ENCODE results near the gene PHB1.
"Not testable (repeated sequence)": the region's sequence is repeated elsewhere in the genome, so short reads cannot be mapped to it uniquely, and the experiment has no call there.

PHB1 gene

DNA sequence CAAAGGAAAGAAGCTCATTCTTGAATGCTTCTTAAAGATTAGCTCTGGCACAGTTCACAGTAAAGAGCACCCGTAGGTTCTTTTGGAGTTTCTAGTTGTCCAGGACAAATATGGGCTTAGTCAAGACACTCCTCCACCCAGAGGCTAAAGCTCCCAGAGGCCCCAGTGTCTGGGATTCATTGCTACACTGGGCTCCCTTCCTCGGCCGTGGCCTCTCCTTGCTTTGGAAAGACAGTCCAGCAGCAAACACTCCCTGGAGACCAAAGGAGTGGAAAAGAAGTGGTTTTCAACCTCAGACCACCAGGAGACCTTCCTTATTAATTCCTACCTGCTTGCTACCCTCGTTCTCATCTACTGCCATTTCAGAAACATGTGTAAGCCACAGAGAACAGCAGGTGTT lies 17.1 kb downstream of the PHB1 start (continued):
- no peak for TF ChIP-seq ZNF571 (tag by site-specific recombination; IDR thresholded peaks at IDR 0.05)
- no peak for TF ChIP-seq BCL11B (tag by site-specific recombination; IDR thresholded peaks at IDR 0.05; ENCODE audit: low read depth)

DNA sequence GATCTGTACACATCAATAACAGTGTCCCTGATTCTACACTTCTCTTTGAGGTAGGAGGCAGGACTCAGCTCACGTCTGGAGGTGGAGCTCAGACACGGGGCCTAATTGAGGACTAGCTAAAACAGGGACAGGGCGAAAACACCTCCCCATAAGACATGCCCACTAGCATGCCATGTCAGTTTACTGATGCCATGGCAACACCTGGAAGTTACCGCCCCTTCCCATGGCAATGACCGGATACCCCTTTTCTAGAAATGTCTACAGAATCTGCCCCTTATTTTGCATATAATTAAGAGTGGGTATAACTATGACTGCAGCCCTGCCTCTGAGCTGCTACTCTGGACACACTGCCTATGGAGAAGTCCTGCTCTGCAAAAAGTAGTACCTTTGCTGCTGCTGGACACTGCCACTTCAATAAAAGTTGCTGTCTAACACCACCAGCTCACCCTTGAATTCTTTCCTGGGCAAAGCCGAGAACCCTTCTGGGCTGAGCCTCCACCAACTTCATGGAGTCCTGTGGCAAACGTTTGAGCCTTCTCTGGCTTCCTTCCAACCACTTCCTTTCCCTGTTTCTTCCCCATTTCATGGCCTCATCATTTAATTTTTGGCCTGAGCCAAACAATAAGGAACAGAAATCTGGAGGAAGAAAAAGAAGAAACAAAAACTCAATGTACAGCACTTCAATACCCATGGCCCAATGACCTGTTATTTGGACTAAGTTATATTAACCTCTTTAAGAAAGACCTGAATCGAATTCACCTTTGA lies 21.0 kb downstream of the PHB1 start:
- CTCF ChIA-PET = interaction anchor here (0.6 to 8.2 kb wide), 13 partner anchors 12 to 166 kb away, joined by 3 to 122 read pairs (median 4); no protein-coding TSS in a partner anchor
- POLR2A ChIA-PET = no interaction called here

DNA sequence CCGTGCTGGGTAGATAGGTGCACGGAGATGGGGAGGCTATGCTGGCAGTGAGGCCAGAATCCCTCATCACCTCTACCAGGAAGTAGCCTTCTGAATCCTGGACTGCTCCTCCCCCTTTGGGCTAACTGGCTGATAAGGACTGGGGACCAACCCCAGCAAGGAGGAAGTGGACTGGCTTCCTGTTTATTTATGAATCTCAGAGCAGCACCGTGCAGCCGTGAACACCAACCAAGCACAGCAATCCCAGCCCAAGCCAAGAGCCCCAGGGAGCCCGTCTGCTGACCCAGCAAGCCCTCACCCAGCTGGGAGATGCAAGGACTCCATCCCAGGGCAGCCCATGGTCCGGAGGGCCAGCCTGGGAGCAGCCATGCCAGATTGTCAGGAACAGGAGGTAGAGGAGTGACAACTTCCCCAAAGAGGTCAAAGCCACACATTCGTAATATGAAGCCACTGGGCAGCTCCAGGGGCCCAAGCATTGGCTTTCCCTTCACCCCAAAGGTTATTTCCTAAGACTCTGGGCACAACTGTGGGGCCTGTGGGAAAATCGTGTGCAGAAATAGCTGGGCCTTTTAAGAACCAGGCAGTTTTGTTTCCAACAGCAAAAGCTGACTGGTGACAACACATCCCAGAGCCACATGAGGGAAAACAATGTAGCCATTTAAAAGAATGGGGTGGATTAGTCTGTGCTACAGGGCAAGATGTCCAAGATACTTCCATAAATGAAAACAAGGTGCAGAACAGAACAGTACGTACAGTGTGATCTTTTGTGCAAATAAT lies 23.9 kb downstream of the PHB1 start:
- ChIA-PET POLR2A (interaction anchor here (0.7 to 0.9 kb wide), 2 partner anchors 29 to 969 kb away, joined by 3 read pairs; no protein-coding TSS in a partner anchor), CTCF (interaction anchor here (0.6 to 5.9 kb wide), 10 partner anchors 9 to 506 kb away, joined by 3 to 50 read pairs (median 4); no protein-coding TSS in a partner anchor)
- H3K4me3 ChIP-seq (ENCODE audit: low read depth, low read length) = no peak overlapping the region
- H3K9me3 ChIP-seq (ENCODE audit: control insufficient read depth, insufficient read depth, low read depth, low read length) = no peaks in the 10 kb centered on the region
- peak overlapping the region; percentile 24 for H3K27ac ChIP-seq (ENCODE audit: extremely low read depth, low read depth, low read length)
- TF ChIP-seq ZNF157 (tag by site-specific recombination; IDR thresholded peaks at IDR 0.05) (no peak), ZIC2 (tag by site-specific recombination; IDR thresholded peaks at IDR 0.05) (peak; percentile 56; the same call in 1 of the 2 replicates)
- H3K36me3 ChIP-seq (ENCODE audit: control insufficient read depth in 2 of 2, insufficient read depth in 1 of 2, low read length in 2 of 2) = no peaks in the 10 kb centered on the region
- H3K4me1 ChIP-seq (ENCODE audit: control insufficient read depth, insufficient read depth, low read length) = peaks cover 13% of the 10 kb centered on the region

More for the DNA sequence above, 21.0 kb downstream of the PHB1 start:
- H3K36me3 ChIP-seq (ENCODE audit: control insufficient read depth in 2 of 2, insufficient read depth in 1 of 2, low read length in 2 of 2) = no peaks in the 10 kb centered on the region
- H3K4me1 ChIP-seq (ENCODE audit: control insufficient read depth, insufficient read depth, low read length) = peaks cover 13% of the 10 kb centered on the region
- H3K9me3 ChIP-seq (ENCODE audit: control insufficient read depth, insufficient read depth, low read depth, low read length) = no peaks in the 10 kb centered on the region
- no peak overlapping the region for H3K27ac ChIP-seq (ENCODE audit: extremely low read depth, low read depth, low read length)
- TF ChIP-seq ZSCAN30 (tag by site-specific recombination; IDR thresholded peaks at IDR 0.05) = no peak
- no peak for TF ChIP-seq ZNF391 (tag by site-specific recombination; IDR thresholded peaks at IDR 0.05; ENCODE audit: borderline replicate concordance, low read depth)
- TF ChIP-seq ZNF585B (tag by site-specific recombination; IDR thresholded peaks at IDR 0.05) = no peak
- TF ChIP-seq ZNF350 (tag by site-specific recombination; IDR thresholded peaks at IDR 0.05) = no peak
- no peak for TF ChIP-seq SETDB1 (IDR thresholded peaks at IDR 0.05; ENCODE audit: insufficient read length, low read length)
- TF ChIP-seq ZIC2 (tag by site-specific recombination; IDR thresholded peaks at IDR 0.05) = no peak
- TF ChIP-seq ZNF664 (tag by site-specific recombination; IDR thresholded peaks at IDR 0.05) = no peak
- TF ChIP-seq ZNF354C (tag by site-specific recombination; IDR thresholded peaks at IDR 0.05; ENCODE audit: borderline replicate concordance, low read depth) = no peak
- no peak for TF ChIP-seq ZNF335 (tag by site-specific recombination; conservative IDR thresholded peaks at IDR 0.05)
- no peak overlapping the region for H3K4me3 ChIP-seq (ENCODE audit: low read depth, low read length)

DNA sequence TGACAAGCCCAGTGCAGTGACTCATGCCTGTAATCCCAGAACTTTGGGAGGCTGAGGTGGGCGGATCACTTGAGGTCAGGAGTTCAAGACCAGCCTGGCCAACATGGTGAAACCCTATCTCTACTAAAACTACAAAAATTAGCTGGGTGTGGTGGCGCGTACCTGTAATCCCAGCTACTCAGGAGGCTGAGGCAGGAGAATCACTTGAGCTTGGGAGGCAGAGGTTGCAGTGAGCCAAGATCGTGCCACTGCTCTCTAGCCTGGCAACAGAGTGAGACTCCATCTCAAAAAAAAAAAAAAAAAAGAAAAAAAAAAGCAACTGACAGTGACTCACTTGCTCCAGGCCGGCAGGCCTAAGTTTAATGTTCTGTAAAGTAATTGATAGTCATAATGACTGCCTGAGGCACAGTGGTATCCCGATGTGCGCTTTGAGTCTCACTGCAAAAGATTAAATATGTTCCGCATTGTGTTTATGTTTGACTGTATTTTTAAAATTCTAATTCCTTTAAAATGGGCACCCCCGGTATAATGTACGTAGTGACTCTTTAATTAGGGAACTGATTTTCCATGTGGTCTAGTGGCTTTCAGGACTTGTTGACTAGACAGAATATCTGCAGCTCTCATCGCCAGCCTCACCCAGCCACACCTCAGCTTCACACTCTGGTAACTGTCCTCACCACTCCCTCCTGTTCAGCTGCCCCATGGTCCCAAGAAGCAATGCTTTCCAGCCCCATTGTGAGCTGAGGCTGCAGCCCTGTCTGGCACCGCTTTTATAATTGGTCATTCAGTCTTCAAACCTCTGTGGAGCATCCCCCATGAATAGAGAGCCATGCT lies 25.0 kb downstream of the PHB1 start:
- H3K4me1 ChIP-seq (ENCODE audit: control insufficient read depth, insufficient read depth, low read length) = peaks cover 13% of the 10 kb centered on the region
- H3K4me3 ChIP-seq (ENCODE audit: low read depth, low read length); H3K36me3 ChIP-seq (ENCODE audit: control insufficient read depth in 2 of 2, insufficient read depth in 1 of 2, low read length in 2 of 2); H3K9me3 ChIP-seq (ENCODE audit: control insufficient read depth, insufficient read depth, low read depth, low read length): not testable (repeated sequence)
- ChIA-PET POLR2A (interaction anchor here (0.6 to 0.9 kb wide), 3 partner anchors 28 to 970 kb away, joined by 3 to 9 read pairs (median 3); no protein-coding TSS in a partner anchor), CTCF (interaction anchor here (0.6 to 5.9 kb wide), 9 partner anchors 8 to 502 kb away, joined by 3 to 50 read pairs (median 6); partner anchors contain the start of gene ZNF652)
- peak overlapping the region; percentile 24 for H3K27ac ChIP-seq (ENCODE audit: extremely low read depth, low read depth, low read length)
- TF ChIP-seq ZNF324 (tag by site-specific recombination; IDR thresholded peaks at IDR 0.05) = peak; percentile 62; the same call in 1 of the 2 replicates
- peak; percentile 49 for TF ChIP-seq KLF9 (tag by site-specific recombination; IDR thresholded peaks at IDR 0.05; ENCODE audit: low read depth)
- TF ChIP-seq, protein P1, sequence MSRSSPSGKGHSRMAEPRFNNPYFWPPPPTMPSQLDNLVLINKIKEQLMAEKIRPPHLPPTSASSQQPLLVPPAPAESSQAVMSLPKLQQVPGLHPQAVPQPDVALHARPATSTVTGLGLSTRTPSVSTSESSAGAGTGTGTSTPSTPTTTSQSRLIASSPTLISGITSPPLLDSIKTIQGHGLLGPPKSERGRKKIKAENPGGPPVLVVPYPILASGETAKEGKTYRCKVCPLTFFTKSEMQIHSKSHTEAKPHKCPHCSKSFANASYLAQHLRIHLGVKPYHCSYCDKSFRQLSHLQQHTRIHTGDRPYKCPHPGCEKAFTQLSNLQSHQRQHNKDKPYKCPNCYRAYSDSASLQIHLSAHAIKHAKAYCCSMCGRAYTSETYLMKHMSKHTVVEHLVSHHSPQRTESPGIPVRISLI (tag by site-specific recombination; IDR thresholded peaks at IDR 0.05) = peak; percentile 75; the same call in 1 of the 2 replicates
- TF ChIP-seq, protein P2, sequence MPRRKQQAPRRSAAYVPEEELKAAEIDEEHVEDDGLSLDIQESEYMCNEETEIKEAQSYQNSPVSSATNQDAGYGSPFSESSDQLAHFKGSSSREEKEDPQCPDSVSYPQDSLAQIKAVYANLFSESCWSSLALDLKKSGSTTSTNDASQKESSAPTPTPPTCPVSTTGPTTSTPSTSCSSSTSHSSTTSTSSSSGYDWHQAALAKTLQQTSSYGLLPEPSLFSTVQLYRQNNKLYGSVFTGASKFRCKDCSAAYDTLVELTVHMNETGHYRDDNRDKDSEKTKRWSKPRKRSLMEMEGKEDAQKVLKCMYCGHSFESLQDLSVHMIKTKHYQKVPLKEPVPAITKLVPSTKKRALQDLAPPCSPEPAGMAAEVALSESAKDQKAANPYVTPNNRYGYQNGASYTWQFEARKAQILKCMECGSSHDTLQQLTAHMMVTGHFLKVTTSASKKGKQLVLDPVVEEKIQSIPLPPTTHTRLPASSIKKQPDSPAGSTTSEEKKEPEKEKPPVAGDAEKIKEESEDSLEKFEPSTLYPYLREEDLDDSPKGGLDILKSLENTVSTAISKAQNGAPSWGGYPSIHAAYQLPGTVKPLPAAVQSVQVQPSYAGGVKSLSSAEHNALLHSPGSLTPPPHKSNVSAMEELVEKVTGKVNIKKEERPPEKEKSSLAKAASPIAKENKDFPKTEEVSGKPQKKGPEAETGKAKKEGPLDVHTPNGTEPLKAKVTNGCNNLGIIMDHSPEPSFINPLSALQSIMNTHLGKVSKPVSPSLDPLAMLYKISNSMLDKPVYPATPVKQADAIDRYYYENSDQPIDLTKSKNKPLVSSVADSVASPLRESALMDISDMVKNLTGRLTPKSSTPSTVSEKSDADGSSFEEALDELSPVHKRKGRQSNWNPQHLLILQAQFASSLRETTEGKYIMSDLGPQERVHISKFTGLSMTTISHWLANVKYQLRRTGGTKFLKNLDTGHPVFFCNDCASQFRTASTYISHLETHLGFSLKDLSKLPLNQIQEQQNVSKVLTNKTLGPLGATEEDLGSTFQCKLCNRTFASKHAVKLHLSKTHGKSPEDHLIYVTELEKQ (tag by site-specific recombination; IDR thresholded peaks at IDR 0.05; ENCODE audit: borderline replicate concordance) = 0 out of 2 replicates have a peak, but pooled peaks have one; percentile 28
- peak; percentile 51; the same call in 1 of the 2 replicates for TF ChIP-seq KLF8 (tag by site-specific recombination; IDR thresholded peaks at IDR 0.05)
- TF ChIP-seq, protein P3, sequence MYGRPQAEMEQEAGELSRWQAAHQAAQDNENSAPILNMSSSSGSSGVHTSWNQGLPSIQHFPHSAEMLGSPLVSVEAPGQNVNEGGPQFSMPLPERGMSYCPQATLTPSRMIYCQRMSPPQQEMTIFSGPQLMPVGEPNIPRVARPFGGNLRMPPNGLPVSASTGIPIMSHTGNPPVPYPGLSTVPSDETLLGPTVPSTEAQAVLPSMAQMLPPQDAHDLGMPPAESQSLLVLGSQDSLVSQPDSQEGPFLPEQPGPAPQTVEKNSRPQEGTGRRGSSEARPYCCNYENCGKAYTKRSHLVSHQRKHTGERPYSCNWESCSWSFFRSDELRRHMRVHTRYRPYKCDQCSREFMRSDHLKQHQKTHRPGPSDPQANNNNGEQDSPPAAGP (tag by site-specific recombination; IDR thresholded peaks at IDR 0.05) = peak; percentile 52; the same call in 1 of the 2 replicates
